ENCODE results near the gene MAP2K1.

DNA sequence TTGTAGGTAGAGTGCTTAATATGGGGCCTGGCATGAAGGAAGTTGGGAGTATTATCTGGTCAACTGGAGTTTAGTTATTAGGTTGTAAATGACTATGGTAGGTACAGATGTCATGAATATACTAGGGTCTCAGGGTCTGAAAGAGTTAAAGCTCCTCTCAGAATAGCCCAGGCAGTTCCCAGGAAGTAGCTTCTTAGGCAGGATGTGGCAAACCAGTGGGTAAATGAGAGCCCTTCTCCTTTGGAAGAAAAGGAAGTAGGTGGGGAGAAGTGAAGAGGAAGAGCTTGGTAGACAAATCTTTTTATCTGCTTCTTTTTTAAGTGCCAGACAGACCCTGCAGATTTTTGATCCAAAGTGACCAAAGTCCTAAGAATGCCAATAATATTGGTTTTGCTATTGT lies 24.5 kb downstream of the MAP2K1 start:
- TF ChIP-seq RXRA (IDR thresholded peaks at IDR 0.05), result no peak
- TF ChIP-seq, protein P1, sequence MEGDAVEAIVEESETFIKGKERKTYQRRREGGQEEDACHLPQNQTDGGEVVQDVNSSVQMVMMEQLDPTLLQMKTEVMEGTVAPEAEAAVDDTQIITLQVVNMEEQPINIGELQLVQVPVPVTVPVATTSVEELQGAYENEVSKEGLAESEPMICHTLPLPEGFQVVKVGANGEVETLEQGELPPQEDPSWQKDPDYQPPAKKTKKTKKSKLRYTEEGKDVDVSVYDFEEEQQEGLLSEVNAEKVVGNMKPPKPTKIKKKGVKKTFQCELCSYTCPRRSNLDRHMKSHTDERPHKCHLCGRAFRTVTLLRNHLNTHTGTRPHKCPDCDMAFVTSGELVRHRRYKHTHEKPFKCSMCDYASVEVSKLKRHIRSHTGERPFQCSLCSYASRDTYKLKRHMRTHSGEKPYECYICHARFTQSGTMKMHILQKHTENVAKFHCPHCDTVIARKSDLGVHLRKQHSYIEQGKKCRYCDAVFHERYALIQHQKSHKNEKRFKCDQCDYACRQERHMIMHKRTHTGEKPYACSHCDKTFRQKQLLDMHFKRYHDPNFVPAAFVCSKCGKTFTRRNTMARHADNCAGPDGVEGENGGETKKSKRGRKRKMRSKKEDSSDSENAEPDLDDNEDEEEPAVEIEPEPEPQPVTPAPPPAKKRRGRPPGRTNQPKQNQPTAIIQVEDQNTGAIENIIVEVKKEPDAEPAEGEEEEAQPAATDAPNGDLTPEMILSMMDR (IDR thresholded peaks at IDR 0.05; ENCODE audit: low read depth, low read length, missing input control), result no peak
- TF ChIP-seq, protein P2, sequence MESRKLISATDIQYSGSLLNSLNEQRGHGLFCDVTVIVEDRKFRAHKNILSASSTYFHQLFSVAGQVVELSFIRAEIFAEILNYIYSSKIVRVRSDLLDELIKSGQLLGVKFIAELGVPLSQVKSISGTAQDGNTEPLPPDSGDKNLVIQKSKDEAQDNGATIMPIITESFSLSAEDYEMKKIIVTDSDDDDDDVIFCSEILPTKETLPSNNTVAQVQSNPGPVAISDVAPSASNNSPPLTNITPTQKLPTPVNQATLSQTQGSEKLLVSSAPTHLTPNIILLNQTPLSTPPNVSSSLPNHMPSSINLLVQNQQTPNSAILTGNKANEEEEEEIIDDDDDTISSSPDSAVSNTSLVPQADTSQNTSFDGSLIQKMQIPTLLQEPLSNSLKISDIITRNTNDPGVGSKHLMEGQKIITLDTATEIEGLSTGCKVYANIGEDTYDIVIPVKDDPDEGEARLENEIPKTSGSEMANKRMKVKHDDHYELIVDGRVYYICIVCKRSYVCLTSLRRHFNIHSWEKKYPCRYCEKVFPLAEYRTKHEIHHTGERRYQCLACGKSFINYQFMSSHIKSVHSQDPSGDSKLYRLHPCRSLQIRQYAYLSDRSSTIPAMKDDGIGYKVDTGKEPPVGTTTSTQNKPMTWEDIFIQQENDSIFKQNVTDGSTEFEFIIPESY (IDR thresholded peaks at IDR 0.05), result no peak
- TF ChIP-seq GABPA (IDR thresholded peaks at IDR 0.05 in 1 of 2, conservative IDR thresholded peaks at IDR 0.05 in 1 of 2), result no peak
- TF ChIP-seq, protein P3, sequence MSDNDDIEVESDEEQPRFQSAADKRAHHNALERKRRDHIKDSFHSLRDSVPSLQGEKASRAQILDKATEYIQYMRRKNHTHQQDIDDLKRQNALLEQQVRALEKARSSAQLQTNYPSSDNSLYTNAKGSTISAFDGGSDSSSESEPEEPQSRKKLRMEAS (IDR thresholded peaks at IDR 0.05), result peak; percentile 31
- TF ChIP-seq TAF1 (conservative IDR thresholded peaks at IDR 0.05), result no peak
- TF ChIP-seq YY1 (IDR thresholded peaks at IDR 0.05), result no peak
- TF ChIP-seq, protein P4, sequence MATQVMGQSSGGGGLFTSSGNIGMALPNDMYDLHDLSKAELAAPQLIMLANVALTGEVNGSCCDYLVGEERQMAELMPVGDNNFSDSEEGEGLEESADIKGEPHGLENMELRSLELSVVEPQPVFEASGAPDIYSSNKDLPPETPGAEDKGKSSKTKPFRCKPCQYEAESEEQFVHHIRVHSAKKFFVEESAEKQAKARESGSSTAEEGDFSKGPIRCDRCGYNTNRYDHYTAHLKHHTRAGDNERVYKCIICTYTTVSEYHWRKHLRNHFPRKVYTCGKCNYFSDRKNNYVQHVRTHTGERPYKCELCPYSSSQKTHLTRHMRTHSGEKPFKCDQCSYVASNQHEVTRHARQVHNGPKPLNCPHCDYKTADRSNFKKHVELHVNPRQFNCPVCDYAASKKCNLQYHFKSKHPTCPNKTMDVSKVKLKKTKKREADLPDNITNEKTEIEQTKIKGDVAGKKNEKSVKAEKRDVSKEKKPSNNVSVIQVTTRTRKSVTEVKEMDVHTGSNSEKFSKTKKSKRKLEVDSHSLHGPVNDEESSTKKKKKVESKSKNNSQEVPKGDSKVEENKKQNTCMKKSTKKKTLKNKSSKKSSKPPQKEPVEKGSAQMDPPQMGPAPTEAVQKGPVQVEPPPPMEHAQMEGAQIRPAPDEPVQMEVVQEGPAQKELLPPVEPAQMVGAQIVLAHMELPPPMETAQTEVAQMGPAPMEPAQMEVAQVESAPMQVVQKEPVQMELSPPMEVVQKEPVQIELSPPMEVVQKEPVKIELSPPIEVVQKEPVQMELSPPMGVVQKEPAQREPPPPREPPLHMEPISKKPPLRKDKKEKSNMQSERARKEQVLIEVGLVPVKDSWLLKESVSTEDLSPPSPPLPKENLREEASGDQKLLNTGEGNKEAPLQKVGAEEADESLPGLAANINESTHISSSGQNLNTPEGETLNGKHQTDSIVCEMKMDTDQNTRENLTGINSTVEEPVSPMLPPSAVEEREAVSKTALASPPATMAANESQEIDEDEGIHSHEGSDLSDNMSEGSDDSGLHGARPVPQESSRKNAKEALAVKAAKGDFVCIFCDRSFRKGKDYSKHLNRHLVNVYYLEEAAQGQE (IDR thresholded peaks at IDR 0.05), result no peak
- TF ChIP-seq NR2F2 (IDR thresholded peaks at IDR 0.05), result no peak
- no peak for TF ChIP-seq SP1 (IDR thresholded peaks at IDR 0.05)
- TF ChIP-seq JUND (IDR thresholded peaks at IDR 0.05), result no peak
- TF ChIP-seq HNF4A (conservative IDR thresholded peaks at IDR 0.05), result no peak
- TF ChIP-seq, protein P5, sequence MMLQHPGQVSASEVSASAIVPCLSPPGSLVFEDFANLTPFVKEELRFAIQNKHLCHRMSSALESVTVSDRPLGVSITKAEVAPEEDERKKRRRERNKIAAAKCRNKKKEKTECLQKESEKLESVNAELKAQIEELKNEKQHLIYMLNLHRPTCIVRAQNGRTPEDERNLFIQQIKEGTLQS (IDR thresholded peaks at IDR 0.05), result no peak

All from liver (tissue), 3 donors.